Measurements from ENCODE around the gene SHCBP1. TPM values are rescaled to one million over a fixed set of nuclear protein-coding genes. Genes with fewer than 3 reads are reported as not detected.

The SHCBP1 gene
- total RNA-seq, 4 donors from 2014 or later, result 0.27 to 6.8 (median 0.79) TPM; not detected in 1

DNA sequence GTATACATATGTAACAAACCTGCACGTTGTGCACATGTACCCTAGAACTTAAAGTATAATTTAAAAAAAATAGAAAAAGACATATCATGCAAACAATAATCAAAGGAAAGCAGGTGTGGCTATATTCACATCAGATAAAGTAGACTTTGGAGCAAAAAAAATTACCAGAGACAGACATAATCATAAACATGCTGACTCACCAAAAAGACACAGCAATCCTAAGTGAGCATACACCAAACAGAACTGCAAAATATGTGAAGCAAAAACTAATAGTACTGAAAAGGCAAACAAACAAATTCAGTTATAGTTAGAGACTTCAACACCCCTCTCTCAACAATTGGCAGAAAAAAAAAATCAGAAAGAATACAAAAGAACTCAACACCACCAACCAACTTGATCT is 29.9 kb downstream of the SHCBP1 start:
- H3K27ac ChIP-seq, result no peak overlapping the region
- intact Hi-C loops (cut with DNase I; ENCODE audit: low total_unique reads) (no loop called here), in situ Hi-C loops (cut with MboI; ENCODE audit: low pct_ligation_motif_present in 1 of 4, low pct_unique_long_range_greater_than_20kb in 1 of 4, low sequenced_read_pairs in 3 of 4) (no loop called here)
- H3K4me3 ChIP-seq, result no peak overlapping the region
- no peaks in the 10 kb centered on the region for H3K27me3 ChIP-seq
- no peak for TF ChIP-seq POLR2A (IDR thresholded peaks at IDR 0.05)
- no peak for TF ChIP-seq POLR2AphosphoS5 (IDR thresholded peaks at IDR 0.05)
- TF ChIP-seq EP300 (IDR thresholded peaks at IDR 0.05; ENCODE audit: low read depth), result no peak
- TF ChIP-seq, protein P1, sequence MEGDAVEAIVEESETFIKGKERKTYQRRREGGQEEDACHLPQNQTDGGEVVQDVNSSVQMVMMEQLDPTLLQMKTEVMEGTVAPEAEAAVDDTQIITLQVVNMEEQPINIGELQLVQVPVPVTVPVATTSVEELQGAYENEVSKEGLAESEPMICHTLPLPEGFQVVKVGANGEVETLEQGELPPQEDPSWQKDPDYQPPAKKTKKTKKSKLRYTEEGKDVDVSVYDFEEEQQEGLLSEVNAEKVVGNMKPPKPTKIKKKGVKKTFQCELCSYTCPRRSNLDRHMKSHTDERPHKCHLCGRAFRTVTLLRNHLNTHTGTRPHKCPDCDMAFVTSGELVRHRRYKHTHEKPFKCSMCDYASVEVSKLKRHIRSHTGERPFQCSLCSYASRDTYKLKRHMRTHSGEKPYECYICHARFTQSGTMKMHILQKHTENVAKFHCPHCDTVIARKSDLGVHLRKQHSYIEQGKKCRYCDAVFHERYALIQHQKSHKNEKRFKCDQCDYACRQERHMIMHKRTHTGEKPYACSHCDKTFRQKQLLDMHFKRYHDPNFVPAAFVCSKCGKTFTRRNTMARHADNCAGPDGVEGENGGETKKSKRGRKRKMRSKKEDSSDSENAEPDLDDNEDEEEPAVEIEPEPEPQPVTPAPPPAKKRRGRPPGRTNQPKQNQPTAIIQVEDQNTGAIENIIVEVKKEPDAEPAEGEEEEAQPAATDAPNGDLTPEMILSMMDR (IDR thresholded peaks at IDR 0.05), result no peak
- H3K4me1 ChIP-seq, result no peaks in the 10 kb centered on the region
- peaks cover 0 to 4% (median 0%) of the 10 kb centered on the region in 4 donors for H3K36me3 ChIP-seq
- peaks cover 9 to 10% of the 10 kb centered on the region in 2 donors for H3K9me3 ChIP-seq
- WGBS, 2 donors (ENCODE audit: low coverage in 1 of 2), result 100% methylated on average over 1 of the region's 1 CpG
- no peak for DNase-seq

DNA sequence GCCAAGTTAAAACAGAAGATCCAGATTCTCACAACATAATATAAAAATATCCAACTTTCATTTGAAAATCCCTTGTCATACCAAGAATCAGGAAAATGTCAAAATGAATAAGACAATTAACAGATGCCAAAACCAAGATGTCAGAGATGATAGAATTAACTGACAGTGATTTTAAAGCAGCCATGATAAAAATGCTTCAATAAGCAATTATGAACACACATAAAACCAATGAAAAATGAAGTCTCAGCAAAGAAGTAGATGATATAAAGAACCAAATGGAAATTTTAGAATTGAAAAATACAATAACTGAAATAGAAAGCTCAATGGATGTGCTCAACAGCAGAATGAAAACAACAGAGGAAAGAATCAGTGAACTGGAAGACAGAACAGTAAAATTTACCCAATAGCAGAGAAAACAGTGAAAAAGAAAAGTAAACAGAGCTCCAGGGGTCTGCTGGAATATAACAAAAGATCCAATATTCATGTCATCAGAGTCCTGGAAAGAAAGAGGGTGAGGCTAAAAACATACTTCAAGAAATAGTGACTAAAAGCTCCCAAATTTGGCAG is 35.1 kb downstream of the SHCBP1 start:
- H3K27me3 ChIP-seq, result no peaks in the 10 kb centered on the region
- no peak for DNase-seq
- no peak overlapping the region for H3K4me3 ChIP-seq
- TF ChIP-seq POLR2AphosphoS5 (IDR thresholded peaks at IDR 0.05), result no peak
- no peak for TF ChIP-seq EP300 (IDR thresholded peaks at IDR 0.05; ENCODE audit: low read depth)
- no peak for TF ChIP-seq POLR2A (IDR thresholded peaks at IDR 0.05)
- peaks cover 12 to 15% of the 10 kb centered on the region in 2 donors for H3K9me3 ChIP-seq
- no peaks in the 10 kb centered on the region for H3K4me1 ChIP-seq
- peaks cover 0 to 6% (median 0%) of the 10 kb centered on the region in 4 donors for H3K36me3 ChIP-seq
- H3K27ac ChIP-seq, result no peak overlapping the region
- in situ Hi-C loops (cut with MboI; ENCODE audit: low pct_ligation_motif_present in 1 of 4, low pct_unique_long_range_greater_than_20kb in 1 of 4, low sequenced_read_pairs in 3 of 4), result no loop called here
- intact Hi-C loops (cut with DNase I; ENCODE audit: low total_unique reads), result no loop called here

DNA sequence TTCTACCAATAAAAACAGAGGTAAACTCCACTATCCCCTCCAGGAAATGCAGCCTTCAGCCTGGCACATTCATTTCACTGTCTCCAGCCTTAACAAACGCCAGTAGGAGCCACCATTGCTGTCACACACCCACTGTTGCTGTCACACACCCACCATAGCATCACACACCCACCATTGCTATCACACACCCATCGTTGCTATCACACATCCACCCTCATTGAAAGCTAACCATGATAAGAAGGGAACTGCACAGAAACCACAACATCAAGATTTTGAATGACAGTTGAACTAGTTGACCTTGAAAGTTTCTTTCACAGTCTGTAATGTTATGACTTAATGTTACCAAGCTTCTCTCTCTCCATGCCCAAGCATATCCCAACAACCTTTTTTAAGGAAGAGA is 38.1 kb downstream of the SHCBP1 start:
- DNase-seq, result no peak
- intact Hi-C loops (cut with DNase I; ENCODE audit: low total_unique reads), result no loop called here
- no peak for TF ChIP-seq POLR2AphosphoS5 (IDR thresholded peaks at IDR 0.05)
- TF ChIP-seq POLR2A (IDR thresholded peaks at IDR 0.05), result no peak
- no peak for TF ChIP-seq EP300 (IDR thresholded peaks at IDR 0.05; ENCODE audit: low read depth)
- TF ChIP-seq, protein P1 (IDR thresholded peaks at IDR 0.05), result no peak

DNA sequence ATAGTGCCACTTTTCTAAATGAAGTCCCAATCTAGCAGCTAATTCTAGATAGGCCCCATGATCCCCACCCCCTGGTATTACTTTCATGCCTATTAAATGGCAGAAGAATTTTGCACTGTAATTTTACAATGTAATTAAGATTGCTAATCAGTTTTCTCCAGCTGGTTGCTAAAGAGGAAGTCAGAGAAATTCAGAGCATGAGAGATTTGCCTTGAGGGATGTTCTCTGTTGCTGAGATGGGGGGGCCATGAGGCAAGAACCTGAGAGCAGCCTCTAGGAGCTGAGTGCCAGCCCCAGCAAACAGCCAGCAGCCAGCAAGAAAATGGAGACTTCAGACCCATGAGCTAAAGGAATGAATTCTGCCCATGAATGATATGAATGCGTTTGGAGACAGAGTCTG is 38.9 kb downstream of the SHCBP1 start:
- Histone ChIP-seq H3K27me3 (no peaks in the 10 kb centered on the region), H3K9me3 (peaks cover 12 to 14% of the 10 kb centered on the region in 2 donors), H3K4me3 (no peak overlapping the region), H3K27ac (no peak overlapping the region), H3K36me3 (peaks cover 0 to 6% (median 0%) of the 10 kb centered on the region in 4 donors), H3K4me1 (no peaks in the 10 kb centered on the region)
- TF ChIP-seq POLR2A (IDR thresholded peaks at IDR 0.05) (no peak), POLR2AphosphoS5 (IDR thresholded peaks at IDR 0.05) (no peak), EP300 (IDR thresholded peaks at IDR 0.05; ENCODE audit: low read depth) (no peak)
- TF ChIP-seq, protein P1 (IDR thresholded peaks at IDR 0.05), result no peak
- intact Hi-C loops (cut with DNase I; ENCODE audit: low total_unique reads) (no loop called here), in situ Hi-C loops (cut with MboI; ENCODE audit: low pct_ligation_motif_present in 1 of 4, low pct_unique_long_range_greater_than_20kb in 1 of 4, low sequenced_read_pairs in 3 of 4) (no loop called here)
- DNase-seq, result no peak
- 83 to 100% methylated on average over 1 of the region's 1 CpG for WGBS, 2 donors (ENCODE audit: low coverage in 1 of 2)

More for the DNA sequence above, 38.1 kb downstream of the SHCBP1 start:
- peaks cover 12 to 15% of the 10 kb centered on the region in 2 donors for H3K9me3 ChIP-seq
- in situ Hi-C loops (cut with MboI; ENCODE audit: low pct_ligation_motif_present in 1 of 4, low pct_unique_long_range_greater_than_20kb in 1 of 4, low sequenced_read_pairs in 3 of 4), result no loop called here
- peaks cover 0 to 6% (median 0%) of the 10 kb centered on the region in 4 donors for H3K36me3 ChIP-seq
- no peaks in the 10 kb centered on the region for H3K4me1 ChIP-seq
- 43 to 58% methylated on average over 2 of the region's 2 CpGs for WGBS, 2 donors (ENCODE audit: low coverage in 1 of 2)
- H3K27me3 ChIP-seq, result no peaks in the 10 kb centered on the region
- H3K4me3 ChIP-seq, result no peak overlapping the region
- no peak overlapping the region for H3K27ac ChIP-seq
